Uterus (tissue), 4 donors: ENCODE results near the gene SAFB. TPM values are rescaled to one million over a fixed set of nuclear protein-coding genes. Genes with fewer than 3 reads are reported as not detected.

Experiments used
- DNase-seq, 2 donors: peaks; one replicate each; pipeline ENCODE4 v3.0.0-alpha.2; 2019 to 2020
- H3K27ac ChIP-seq, 2 donors: fragments of 200-600 bp; sonication (generic); 1 replicate in 1 of 2; 2 replicates in 1 of 2; pipeline ENCODE4 v1.5.1; 2016 to 2018
- H3K27me3 ChIP-seq, 2 donors: fragments of 200-600 bp; sonication (generic); one replicate each; pipeline ENCODE4 v1.5.1; 2018 to 2019; ENCODE audit warnings: control low read depth in 1 of 2
- H3K36me3 ChIP-seq, 2 donors: fragments of 200-600 bp; sonication (generic); one replicate each; pipeline ENCODE4 v1.5.1; 2019; ENCODE audit warnings: control low read depth in 1 of 2
- H3K4me1 ChIP-seq, 2 donors: fragments of 200-600 bp; sonication (generic); one replicate each; pipeline ENCODE4 v1.5.1; 2018 to 2019; ENCODE audit warnings: control low read depth in 1 of 2
- H3K4me3 ChIP-seq, 2 donors: fragments of 200-600 bp; sonication (generic); 1 replicate in 1 of 2; 2 replicates in 1 of 2; pipeline ENCODE4 v1.5.1; 2018 to 2019; ENCODE audit warnings: mild to moderate bottlenecking in 1 of 2
- H3K9me3 ChIP-seq, 2 donors: fragments of 200-600 bp; sonication (generic); one replicate each; pipeline ENCODE4 v1.5.1; 2019; ENCODE audit warnings: control low read depth in 1 of 2
- CTCF ChIP-seq, 4 experiments: fragments of 200-600 bp in 2 of 4; fragments of 450-650 bp in 2 of 4; sonication (generic) in 2 of 4; IDR thresholded peaks; one replicate each; pipeline ENCODE4 v1.5.1; 2016 to 2019; ENCODE audit warnings: antibody characterized with exemption in 4 of 4, mild to moderate bottlenecking in 2 of 4, moderate library complexity in 1 of 4
- POLR2A ChIP-seq, 2 donors: fragments of 450-650 bp; IDR thresholded peaks; one replicate each; pipeline ENCODE4 v1.6.1; 2016; ENCODE audit warnings: antibody characterized with exemption in 2 of 2, mild to moderate bottlenecking in 1 of 2, moderate library complexity in 1 of 2
- intact Hi-C: fragments of 100-400 bp; cut with DNase I; formaldehyde crosslinking; loops from one replicate; pipeline ENCODE4 v1.15.1; 2023; ENCODE audit warnings: low total_unique reads
- total RNA-seq, 4 donors: library from RNA; depleted of rRNA in 3 of 4; stranded (reverse); fragments of >200 nt in 3 of 4; gene quantifications; one replicate each; pipeline versions ENCODE4 v1.1.0 to v1.2.4, GENCODE V29; 2014 to 2023
- donor health status: DM: yes; HTN: yes; CAD: no.

The SAFB gene
- total RNA-seq, 4 donors from 2014 or later: 35.9 to 129 (median 97.4) TPM

GRCh38 chr19:5705552-5705951 is 82.7 kb downstream of the SAFB start:
- Histone ChIP-seq H3K4me3 (no peak overlapping the region), H3K36me3 (no peaks in the 10 kb centered on the region), H3K4me1 (no peaks in the 10 kb centered on the region), H3K27me3 (no peaks in the 10 kb centered on the region), H3K27ac (no peak overlapping the region), H3K9me3 (no peaks in the 10 kb centered on the region)
- DNase-seq: no peak
- intact Hi-C loops: no loop called here
- no peak for TF ChIP-seq CTCF (IDR thresholded peaks at IDR 0.05)
- TF ChIP-seq POLR2A (IDR thresholded peaks at IDR 0.05): no peak

- TF ChIP-seq POLR2A (IDR thresholded peaks at IDR 0.05): no peak
- no peak for TF ChIP-seq CTCF (IDR thresholded peaks at IDR 0.05)
- Histone ChIP-seq H3K27me3 (no peaks in the 10 kb centered on the region), H3K4me1 (no peaks in the 10 kb centered on the region), H3K27ac (no peak overlapping the region), H3K9me3 (no peaks in the 10 kb centered on the region), H3K36me3 (no peaks in the 10 kb centered on the region), H3K4me3 (no peak overlapping the region)
- no peak for DNase-seq
- intact Hi-C loops: no loop called here
These were observed 84.1 kb downstream of the SAFB start for GRCh38 chr19:5706876-5707573.

GRCh38 chr19:5707576-5708575 is 85.0 kb downstream of the SAFB start:
- Histone ChIP-seq H3K36me3 (no peaks in the 10 kb centered on the region), H3K4me1 (no peaks in the 10 kb centered on the region), H3K27ac (no peak overlapping the region), H3K27me3 (no peaks in the 10 kb centered on the region), H3K9me3 (no peaks in the 10 kb centered on the region), H3K4me3 (no peak overlapping the region)
- TF ChIP-seq CTCF (IDR thresholded peaks at IDR 0.05) (no peak), POLR2A (IDR thresholded peaks at IDR 0.05) (no peak)
- intact Hi-C loops: no loop called here
- no peak for DNase-seq

GRCh38 chr19:5711025-5711424 is 88.1 kb downstream of the SAFB start:
- intact Hi-C loops: no loop called here
- H3K27ac ChIP-seq: no peak overlapping the region
- H3K36me3 ChIP-seq: no peaks in the 10 kb centered on the region
- DNase-seq: no peak
- no peaks in the 10 kb centered on the region for H3K9me3 ChIP-seq
- H3K4me3 ChIP-seq: no peak overlapping the region
- H3K27me3 ChIP-seq: no peaks in the 10 kb centered on the region
- TF ChIP-seq CTCF (IDR thresholded peaks at IDR 0.05): no peak
- no peak for TF ChIP-seq POLR2A (IDR thresholded peaks at IDR 0.05)
- no peaks in the 10 kb centered on the region for H3K4me1 ChIP-seq

- TF ChIP-seq CTCF (IDR thresholded peaks at IDR 0.05): no peak
- no peak for TF ChIP-seq POLR2A (IDR thresholded peaks at IDR 0.05)
- no peaks in the 10 kb centered on the region for H3K27me3 ChIP-seq
- H3K4me1 ChIP-seq: no peaks in the 10 kb centered on the region
- no peaks in the 10 kb centered on the region for H3K9me3 ChIP-seq
- intact Hi-C loops: no loop called here
- H3K36me3 ChIP-seq: no peaks in the 10 kb centered on the region
- no peak overlapping the region for H3K27ac ChIP-seq
- DNase-seq: no peak
- H3K4me3 ChIP-seq: no peak overlapping the region
These were observed 88.9 kb downstream of the SAFB start for GRCh38 chr19:5711713-5712161.
